GM06990 (cell line): ENCODE results near the gene RGS17.
"Not testable (repeated sequence)": the region's sequence is repeated elsewhere in the genome, so short reads cannot be mapped to it uniquely, and the experiment has no call there.

Experiments used
- DNase-seq: peaks from one replicate; pipeline ENCODE4 v3.0.0-alpha.2; 2011; ENCODE audit not compliant: insufficient read length; ENCODE audit errors: extremely low read depth
- H3K27me3 ChIP-seq: replicated peaks from 2 replicates; pipeline ENCODE4 v1.6.0; 2011; ENCODE audit warnings: low read length; ENCODE audit not compliant: control insufficient read depth, insufficient read depth
- H3K36me3 ChIP-seq: 2 replicates; pipeline ENCODE4 v1.5.1; 2011; ENCODE audit warnings: low read length; ENCODE audit not compliant: control insufficient read depth, insufficient read depth
- H3K4me3 ChIP-seq: replicated peaks from 2 replicates; pipeline ENCODE4 v1.5.1; 2011; ENCODE audit warnings: low read depth, mild to moderate bottlenecking, control low read depth, low read length
- TF ChIP-seq, protein P1 (sequence below): IDR thresholded peaks from 2 replicates; pipeline ENCODE4 v1.5.1; 2011; ENCODE audit warnings: low read length, control low read depth, mild to moderate bottlenecking, inconsistent platforms; ENCODE audit not compliant: insufficient read depth, poor library complexity, severe bottlenecking

The RGS17 gene

DNA sequence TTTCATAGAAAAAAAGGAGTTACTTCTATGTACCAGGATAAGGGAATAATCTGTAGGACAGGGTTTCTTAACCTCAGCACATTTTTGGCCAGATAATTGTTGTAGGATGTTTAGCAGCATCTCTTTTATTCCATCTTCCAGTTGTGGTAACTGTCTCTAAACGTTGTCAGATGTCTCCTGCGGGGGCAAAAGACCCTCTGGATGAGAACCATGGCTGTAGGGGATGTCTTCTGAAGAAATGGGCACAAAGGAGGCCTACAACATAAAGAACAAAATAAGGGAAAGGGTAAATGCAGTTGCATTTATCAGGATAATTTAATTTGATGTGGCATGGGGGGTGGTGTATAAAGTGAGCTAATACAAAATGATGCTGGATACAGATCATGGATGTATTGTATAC is 144.1 kb downstream of the RGS17 start:
- TF ChIP-seq, protein P1, sequence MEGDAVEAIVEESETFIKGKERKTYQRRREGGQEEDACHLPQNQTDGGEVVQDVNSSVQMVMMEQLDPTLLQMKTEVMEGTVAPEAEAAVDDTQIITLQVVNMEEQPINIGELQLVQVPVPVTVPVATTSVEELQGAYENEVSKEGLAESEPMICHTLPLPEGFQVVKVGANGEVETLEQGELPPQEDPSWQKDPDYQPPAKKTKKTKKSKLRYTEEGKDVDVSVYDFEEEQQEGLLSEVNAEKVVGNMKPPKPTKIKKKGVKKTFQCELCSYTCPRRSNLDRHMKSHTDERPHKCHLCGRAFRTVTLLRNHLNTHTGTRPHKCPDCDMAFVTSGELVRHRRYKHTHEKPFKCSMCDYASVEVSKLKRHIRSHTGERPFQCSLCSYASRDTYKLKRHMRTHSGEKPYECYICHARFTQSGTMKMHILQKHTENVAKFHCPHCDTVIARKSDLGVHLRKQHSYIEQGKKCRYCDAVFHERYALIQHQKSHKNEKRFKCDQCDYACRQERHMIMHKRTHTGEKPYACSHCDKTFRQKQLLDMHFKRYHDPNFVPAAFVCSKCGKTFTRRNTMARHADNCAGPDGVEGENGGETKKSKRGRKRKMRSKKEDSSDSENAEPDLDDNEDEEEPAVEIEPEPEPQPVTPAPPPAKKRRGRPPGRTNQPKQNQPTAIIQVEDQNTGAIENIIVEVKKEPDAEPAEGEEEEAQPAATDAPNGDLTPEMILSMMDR: no peak
- H3K27me3 ChIP-seq: no peaks in the 10 kb centered on the region
- no peak overlapping the region for H3K4me3 ChIP-seq
- peaks cover under 1% of the 10 kb centered on the region; the same call in 1 of the 2 replicates for H3K36me3 ChIP-seq
- no peak for DNase-seq

DNA sequence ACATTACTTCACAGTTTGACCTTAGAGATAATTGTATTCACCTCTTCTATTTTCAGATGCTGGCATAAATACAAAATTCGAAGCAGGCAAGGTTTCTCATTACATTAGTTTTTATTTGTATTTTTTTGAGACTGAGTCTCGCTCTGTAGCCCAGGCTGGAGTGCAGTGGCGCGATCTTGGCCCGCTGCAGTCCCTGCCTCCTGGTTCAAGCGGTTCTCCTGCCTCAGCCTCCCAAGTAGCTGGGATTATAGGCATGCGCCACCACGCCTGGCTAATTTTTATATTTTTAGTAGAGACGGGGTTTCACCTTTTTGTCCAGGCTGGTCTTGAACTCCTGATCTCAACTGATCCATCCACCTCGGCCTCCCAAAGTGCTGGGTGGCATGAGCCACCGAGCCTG is 145.8 kb downstream of the RGS17 start:
- H3K27me3 ChIP-seq, H3K36me3 ChIP-seq, DNase-seq: not testable (repeated sequence)
- H3K4me3 ChIP-seq: peak overlapping the region; percentile 75

DNA sequence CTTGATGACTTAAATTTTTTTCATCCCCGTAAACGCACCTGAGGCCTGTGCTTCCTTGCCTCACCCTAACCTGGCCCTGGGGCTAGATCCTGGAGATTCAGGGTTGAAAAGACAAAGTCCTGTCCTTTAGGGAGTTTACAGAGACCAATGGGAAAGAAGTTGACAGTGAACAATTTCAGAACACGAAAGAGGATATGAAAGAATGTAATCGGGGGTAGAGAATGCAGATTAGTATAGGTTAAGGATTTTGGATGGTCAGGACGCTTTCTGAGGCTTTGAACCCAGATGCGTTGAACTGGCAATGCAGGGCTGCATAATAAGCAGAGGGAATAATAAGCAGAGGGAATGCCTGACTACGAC is 146.6 kb downstream of the RGS17 start:
- Histone ChIP-seq H3K36me3 (no peaks in the 10 kb centered on the region), H3K27me3 (no peaks in the 10 kb centered on the region), H3K4me3 (peak overlapping the region; percentile 75)
- DNase-seq: peak; percentile 41
- TF ChIP-seq, protein P1: no peak

DNA sequence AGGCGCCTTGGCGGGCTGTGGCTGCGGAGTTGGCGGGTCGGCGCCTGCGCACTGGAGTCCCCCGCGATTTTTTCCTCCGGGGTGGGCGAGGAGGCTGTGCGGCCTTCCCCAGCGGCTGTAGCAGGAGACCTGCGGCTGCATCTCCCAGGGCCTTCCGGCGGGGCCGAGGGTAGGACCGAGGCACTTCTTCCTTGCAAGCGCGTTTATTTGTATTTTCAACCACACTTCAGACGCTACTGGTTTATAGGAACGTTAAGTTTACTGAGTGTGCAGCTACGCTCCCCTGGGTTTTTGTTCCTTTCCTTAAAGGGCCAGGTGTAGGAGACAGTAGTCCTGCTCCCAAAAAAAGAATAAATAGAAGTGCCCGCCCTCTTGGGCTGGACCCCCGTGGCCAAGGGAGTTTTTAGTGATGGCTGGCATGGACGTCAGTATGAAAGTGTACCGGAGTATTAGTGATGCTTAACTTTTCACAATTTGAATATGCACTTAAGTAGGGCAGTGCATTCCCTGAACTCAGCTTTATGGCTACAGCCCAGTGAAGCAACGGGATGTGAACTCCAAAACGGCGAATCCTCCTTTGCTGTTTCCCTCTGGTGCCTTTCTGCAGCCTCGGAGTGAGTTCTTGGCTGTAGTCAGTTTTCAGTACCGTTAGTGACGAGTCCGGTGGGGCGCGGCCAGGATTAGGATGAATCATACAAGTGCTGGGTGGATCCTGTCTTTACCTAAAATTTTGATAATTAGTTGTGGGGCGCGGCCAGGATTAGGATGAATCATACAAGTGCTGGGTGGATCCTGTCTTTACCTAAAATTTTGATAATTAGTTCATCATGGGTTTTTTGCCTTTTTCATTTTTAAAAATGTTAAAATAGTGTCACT is 147.2 kb downstream of the RGS17 start:
- TF ChIP-seq, protein P1: no peak
- Histone ChIP-seq H3K27me3 (no peaks in the 10 kb centered on the region), H3K4me3 (peak overlapping the region; percentile 75), H3K36me3 (no peaks in the 10 kb centered on the region)
- peak; percentile 41 for DNase-seq

DNA sequence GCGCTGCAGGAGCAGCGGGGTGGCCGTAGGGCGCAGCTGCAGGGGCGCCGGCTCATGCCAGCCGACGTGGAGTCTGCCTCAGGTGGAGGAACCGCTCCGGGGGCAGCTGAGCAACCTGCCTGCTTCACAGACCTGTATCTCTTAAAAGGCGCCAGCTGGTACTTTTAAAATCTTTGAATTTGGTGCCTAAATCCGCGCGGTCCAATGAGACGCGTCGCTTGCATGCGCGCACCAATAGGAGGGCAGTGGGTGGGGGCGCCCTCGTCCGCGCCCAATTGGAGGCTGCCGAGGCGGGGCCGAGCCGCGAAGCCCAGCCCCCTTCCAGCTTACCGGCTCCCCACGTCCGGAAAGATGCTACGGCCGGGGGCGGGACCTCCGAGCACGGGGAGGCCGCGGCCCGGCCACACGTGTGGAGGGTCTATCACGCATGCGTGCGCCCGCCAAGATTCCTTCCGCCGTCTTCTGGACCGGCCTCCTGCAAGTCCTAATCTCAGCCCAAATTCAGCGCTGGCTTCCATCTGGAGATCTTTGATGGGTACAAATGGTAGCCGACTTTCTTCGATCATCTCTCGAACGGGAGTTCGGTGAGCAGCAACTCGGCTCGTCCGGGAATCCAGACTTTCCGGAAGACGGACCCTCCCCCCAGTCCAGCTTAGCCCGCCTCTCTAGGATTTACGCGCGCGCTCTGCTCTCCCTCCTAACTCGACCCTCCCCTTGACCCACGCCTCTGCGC is 148.0 kb downstream of the RGS17 start, which contains the start of gene FBXO5:
TSS of gene FBXO5 (minus strand) at position 138 of the 733 bp plus-strand sequence. CDS start at position 56, 82 bp downstream.
- H3K27me3 ChIP-seq: no peaks in the 10 kb centered on the region
- DNase-seq: peak; percentile 99
- peak within 1 kb of the TSS; percentile 88 for H3K4me3 ChIP-seq
- H3K36me3 ChIP-seq: no peaks in the 10 kb centered on the region
- TF ChIP-seq, protein P1: no peak
